Hematopoietic multipotent progenitor cell (in vitro differentiated cells): ENCODE data around the gene DAP. TPM values are rescaled to one million over a fixed set of nuclear protein-coding genes. Genes with fewer than 3 reads are reported as not detected.
A peak's percentile ranks its signal among the peaks of the same experiment; 100 is the strongest.

Experiments
- DNase-seq, 3 donors: peaks; one replicate each; pipeline ENCODE4 v3.0.0-alpha.2; 2011 to 2015; ENCODE audit warnings: low read depth in 2 of 3, low spot score in 2 of 3
- total RNA-seq: library from RNA; depleted of rRNA; stranded (reverse); fragments of >200 nt; gene quantifications from one replicate; pipeline ENCODE4 v1.2.3, GENCODE V29; 2012

The DAP gene
- total RNA-seq, 1 donor: 23.4 TPM

- peak in 2 of 3 donors; percentile 20 to 66 for DNase-seq
Measured at GRCh38 chr5:10761933-10762775, 1.1 kb upstream of the DAP start.

- no peak for DNase-seq
Measured at GRCh38 chr5:10760921-10761184, 181 bp downstream of the DAP start.

- DNase-seq: peak in 2 of 3 donors; percentile 51 to 80
Measured at GRCh38 chr5:10760096-10760920, 726 bp downstream of the DAP start.

- DNase-seq: no peak
Measured at GRCh38 chr5:10759111-10759510, 1.9 kb downstream of the DAP start.

DNA sequence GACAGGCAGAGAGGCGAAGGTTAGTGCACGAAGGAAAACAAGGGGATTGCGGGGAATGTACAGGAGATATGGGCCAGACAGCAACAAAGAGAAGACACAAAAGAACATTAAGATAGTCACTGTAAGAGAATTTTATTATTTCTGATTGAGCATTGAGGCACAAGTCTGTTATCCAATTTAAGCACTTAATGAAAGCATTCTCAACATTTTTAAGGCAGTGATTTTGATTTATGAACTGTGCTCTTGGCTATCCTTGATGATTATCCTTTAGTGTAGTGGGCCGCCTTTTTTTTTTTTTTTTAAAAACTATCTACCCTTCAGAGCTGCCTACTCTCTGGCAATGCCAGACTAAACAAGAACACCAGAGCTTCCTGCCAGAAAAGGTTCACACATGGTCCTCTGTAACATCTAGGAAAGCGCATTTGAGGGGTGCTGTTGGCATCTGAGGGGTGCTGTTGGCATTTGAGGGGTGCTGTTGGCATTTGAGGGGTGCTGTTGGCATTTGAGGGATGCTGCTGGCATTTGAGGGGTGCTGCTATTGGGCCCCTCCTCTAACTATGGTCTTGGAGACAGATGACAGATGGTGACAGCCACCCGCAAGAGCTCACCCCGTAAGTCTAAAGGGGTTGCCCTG is 3.0 kb downstream of the DAP start:
- DNase-seq: no peak

- DNase-seq: no peak
Measured at GRCh38 chr5:10757043-10757442, 4.0 kb downstream of the DAP start.

GRCh38 chr5:10756549-10756948 is 4.5 kb downstream of the DAP start:
- DNase-seq: peak in 1 of 3 donors; percentile 32

DNA sequence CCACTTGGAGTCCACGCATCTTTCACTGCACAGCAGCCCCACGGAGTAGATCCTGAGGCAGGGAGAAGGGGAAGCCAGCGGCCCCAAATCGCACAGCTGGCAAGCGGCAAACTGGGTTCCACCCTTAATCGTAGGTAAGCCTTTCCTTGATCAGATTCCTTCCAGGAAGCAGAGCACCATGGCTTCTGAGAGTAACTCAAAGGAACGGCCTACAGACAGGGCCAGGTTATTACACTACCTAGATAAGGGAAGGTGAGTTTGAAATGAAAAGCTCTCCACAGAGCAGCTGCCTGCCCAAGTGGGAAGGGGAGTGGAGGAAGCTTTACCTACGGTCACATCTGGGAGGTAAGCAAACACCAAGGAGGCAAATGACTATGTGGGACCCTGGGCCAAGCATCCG is 7.9 kb downstream of the DAP start:
- DNase-seq: no peak

DNA sequence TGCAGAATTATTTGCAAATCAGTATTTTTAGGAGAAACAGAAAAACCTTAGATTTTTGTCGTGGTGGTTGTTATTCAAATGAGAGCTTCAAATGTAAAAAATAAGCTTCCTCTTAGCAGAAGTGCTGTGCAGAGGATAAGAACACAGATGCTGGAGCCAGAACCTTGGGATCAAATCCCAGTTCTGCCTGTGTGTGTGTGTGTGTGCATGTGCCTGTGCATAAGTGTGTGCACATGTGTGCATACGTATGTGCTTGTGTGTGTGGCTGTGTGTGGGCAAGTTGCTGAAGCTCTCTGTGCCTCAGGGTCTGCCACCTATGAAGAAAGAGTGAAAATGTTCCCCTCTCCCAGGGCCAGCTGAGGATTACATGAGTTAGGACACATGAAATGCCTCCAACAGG is 8.6 kb downstream of the DAP start:
- no peak for DNase-seq

DNA sequence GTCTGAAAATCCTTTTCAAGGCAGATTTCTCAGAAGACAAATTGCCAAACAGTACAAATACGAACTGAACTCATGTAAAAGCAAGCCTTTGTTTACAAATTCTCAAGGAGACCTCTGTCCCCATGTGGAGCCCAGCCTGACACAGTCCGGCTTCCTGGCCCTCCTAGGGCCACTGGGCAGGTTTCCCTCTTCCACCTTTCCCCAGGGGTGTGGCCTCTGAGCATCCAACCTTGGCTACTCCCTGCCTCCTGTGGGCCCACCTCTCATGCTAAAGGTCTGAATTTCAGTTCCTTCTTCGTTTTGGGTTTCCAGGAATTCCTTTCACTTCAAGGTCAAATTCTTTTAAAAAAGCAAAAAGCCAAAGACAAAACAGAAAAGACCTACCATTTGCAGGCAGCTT is 10.1 kb downstream of the DAP start:
- DNase-seq: no peak

- DNase-seq: no peak
Measured at GRCh38 chr5:10747678-10748622, 13.1 kb downstream of the DAP start.

DNA sequence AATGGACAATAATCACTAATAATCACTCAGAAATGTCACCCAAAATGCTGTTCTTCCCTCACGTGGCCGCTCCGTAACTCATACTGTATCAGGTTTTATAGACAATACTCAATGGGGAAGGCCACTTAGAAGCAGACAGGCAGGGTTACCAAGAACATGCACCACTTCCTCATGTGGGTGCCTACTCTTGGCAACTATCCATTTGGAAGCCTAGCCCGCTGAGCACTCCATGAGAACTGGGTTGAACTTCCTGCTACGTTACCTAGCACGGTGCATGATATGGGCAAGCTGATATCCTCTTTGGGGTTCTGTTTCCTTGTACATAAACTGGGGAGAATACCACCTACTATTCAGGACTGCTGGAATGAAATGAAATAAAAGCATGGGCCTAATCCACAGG is 14.3 kb downstream of the DAP start:
- peak in 2 of 3 donors; percentile 37 to 71 for DNase-seq

DNA sequence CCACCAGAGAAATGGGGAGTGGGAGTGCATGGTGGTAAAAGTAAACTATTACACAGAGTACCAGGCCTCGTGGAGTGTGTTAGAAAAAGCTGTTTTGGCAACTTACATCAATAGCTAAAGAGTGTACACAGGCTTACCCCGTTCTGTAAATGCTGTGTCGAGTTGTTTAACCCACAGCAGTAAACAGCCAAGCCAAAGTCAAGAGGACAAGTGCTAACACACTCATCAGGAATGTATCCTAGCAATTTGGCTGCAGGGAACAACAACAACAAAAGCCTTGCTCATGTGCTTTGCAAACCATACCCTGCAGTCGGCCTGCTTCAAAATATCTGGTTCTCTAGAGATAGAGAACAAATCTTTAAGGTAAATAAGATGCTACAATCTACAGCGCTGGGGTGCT is 15.9 kb downstream of the DAP start:
- DNase-seq: no peak

GRCh38 chr5:10744681-10745080 is 16.4 kb downstream of the DAP start:
- DNase-seq: no peak

DNA sequence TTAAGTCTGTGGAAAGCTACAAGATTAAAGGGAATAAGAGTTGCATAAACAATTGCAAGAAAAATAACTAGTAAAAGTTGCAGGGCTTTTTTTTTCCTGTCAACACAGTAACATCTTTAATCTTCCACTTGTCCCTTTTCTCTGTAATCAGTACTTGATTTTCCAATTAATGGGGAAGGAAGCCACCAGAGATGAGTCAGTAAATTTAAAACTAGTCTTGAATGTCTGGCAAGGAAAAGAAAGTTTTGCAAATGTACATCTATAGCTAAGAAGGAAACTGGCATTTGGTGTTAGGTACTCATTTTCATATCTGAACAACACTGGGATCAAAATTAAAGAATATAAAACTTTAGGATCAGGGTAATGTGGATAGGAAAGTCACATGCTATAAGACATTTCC is 17.1 kb downstream of the DAP start:
- DNase-seq: no peak

DNA sequence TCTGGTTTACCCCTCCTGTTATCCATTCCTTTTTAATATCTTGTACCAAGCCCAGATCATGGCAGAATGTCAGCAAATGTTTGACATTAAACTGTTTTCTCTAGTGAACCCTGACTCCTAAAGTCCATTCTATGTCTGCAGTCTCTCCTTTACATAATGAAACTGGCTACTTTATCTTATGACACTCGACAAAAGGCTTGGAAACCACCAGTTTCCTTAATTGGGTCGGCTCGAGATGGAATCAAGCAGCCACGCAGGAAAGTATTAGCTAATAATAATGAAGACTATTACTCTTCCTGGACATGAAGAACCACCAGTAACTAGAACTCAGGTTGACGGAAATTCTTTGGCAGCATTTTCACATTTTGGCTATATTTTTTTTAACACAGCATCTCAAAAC is 17.5 kb downstream of the DAP start:
- DNase-seq: no peak

- DNase-seq: no peak
Measured at GRCh38 chr5:10741661-10742060, 19.4 kb downstream of the DAP start.

- no peak for DNase-seq
Measured at GRCh38 chr5:10740384-10740783, 20.6 kb downstream of the DAP start.

DNA sequence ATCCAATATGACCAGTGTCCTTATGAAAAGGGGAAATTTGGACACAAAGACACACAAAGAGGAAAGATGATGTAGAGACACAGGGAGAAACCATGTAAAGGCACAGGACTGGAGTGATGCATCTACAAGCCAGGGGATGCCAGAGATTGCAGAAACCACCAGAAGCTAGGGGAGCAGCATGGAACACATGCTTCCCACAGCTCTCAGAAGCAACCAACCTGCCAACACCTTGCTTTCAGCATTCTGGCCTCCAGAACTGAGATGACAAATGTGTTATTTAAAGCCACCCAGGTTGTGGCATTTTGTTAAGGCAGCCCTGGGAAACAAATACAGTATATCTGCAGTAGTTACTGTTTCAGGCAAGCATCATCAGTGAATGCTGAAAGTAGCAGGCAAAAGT is 23.2 kb downstream of the DAP start:
- no peak for DNase-seq

DNA sequence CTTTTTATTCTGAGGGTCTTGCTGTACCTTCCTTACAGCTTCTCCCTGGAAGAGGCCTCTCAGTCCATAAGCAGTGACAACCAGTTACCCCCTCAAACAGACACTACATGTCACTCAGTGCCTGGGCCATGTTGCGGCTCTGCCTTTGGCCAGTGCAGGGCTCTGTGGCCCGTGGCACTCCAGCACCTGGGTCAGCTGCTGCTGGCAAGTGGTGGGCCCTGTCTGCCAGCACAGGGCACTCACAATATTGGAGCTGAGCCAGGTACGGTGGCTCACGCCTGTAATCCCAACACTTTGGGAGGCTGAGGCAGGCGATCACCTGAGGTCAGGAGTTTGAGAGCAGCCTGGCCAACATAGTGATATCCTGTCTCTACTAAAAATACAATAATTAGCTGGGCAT is 24.2 kb downstream of the DAP start:
- DNase-seq: no peak

GRCh38 chr5:10736354-10736753 is 24.7 kb downstream of the DAP start:
- DNase-seq: no peak
